Kidney capillary endothelial cell (primary cell): Measurements from ENCODE around the gene DUS4L.

Experiments used
- DNase-seq: peaks from one replicate; pipeline ENCODE4 v3.0.0-alpha.2; 2018; ENCODE audit warnings: low spot score

The DUS4L gene

DNA sequence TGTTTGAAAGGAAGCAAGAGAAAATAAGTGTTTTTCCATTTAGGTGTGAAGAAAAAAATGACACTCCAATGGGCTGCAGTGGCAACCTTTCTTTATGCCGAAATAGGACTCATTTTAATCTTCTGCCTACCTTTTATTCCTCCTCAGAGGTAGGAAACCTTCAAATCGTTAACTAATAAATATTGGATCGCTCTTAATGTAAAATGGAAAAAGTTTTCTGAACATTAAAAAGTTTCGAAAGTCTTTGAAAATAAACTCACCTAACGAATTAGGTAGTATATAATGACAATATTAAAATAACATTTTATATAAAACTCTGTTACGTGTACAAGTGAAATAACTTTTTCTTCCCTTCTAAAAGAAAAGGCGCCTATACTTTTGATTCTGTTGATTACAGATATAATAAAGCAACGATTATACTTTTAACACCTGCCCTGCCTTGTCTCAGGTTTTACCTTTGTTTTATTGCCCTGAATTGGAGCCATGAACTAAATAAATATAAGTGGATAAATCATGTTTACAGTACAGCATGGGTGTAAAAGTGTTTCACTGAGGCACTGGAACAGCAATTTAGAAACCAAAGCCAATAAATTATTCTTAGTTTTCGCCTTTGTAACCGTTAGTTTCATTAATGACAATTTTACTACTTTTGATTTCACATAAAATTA, 17.1 kb downstream of the DUS4L start:
- DNase-seq, result no peak

- DNase-seq, result no peak
Measured at GRCh38 chr7:107581387-107582013, 17.7 kb downstream of the DUS4L start.

DNA sequence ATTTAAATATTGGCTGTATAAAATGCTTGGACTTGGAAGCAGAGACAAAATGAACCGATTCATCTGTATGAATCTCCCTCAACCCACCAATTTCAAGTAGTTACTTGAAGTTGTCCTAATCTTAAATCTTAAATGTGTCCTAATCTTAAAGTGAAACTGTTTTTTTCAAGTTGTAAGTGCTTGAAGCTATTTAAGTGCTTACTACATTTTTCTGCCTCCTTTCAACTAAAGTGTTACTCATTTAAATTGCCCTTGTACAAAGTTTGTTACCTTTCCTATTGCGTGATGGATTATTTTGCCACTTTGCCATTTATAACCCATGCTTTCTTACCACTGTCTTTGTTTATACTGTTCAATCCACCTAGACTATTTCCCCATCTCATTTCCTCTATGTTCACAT, 19.1 kb downstream of the DUS4L start:
- DNase-seq, result no peak

DNA sequence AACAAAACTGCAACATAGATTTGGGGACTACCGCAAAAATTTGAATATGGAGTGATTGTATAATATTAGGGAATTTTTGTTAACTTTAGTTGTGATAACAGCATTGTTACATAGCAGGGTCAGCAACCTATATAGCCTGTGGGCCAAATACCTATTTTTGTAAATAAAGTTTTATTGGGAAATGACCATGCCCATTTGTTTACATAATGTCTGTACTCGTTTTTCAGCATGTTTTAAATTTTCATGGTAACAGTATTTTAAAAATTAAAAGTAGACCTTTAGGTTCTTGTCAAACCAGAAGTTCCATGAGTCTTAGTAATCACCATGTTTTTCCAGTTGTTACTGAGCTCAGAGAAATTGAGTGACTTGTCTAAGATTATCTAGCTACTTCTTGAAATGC, 20.9 kb downstream of the DUS4L start:
- no peak for DNase-seq

GRCh38 chr7:107588529-107589130, 24.9 kb downstream of the DUS4L start:
- DNase-seq, result no peak

DNA sequence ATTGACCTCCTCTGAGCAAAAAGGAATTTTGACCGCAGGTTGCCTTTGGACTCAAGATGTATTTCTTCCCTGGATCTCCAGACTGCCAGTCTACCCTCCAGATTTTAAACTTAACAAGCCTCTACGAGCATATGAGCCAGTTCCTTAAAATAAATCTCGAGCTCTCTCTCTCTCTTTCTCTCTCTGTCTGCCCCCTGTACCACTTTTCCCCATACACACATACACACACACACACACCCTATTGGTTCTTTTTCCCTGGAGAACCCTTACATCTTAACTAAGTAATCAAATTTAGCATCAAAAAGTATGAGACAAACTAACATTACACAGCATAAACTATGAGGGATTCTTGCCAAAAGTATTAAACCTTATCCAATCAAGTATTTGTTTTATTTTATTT, 27.6 kb downstream of the DUS4L start:
- DNase-seq, result no peak

DNA sequence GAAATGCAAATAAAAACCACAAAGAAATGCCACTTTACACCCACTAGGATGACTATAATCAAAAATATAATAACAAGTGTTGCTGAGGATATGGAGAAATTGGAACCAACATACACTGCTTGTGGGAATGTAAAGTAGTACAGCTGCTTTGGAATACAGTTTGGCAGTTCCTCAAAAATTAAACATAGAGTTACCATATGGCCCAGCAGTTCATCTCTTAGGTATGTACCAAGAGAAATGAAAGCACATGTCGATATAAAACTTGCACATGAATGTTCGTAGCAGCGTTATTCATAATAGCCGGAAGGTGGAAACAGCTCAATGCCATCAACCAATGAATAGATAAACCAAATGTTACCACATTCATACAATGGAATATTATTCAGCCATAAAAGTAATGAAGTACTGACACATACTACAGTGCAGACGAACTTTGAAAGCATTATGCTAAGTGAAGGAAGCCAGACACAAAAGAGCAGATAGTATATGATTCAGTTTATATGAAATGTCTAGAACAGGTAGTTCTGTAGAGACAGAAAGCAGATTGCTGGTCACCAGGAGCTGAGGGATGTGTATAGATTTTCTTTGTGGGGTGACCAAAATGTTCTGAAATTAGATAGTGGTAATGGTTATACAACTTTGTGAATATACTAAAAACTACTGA, 28.7 kb downstream of the DUS4L start:
- no peak for DNase-seq

GRCh38 chr7:107593025-107593410, 29.2 kb downstream of the DUS4L start:
- DNase-seq, result no peak

- peak; percentile 99 for DNase-seq
Measured at GRCh38 chr7:107594961-107595737, 31.4 kb downstream of the DUS4L start.

DNA sequence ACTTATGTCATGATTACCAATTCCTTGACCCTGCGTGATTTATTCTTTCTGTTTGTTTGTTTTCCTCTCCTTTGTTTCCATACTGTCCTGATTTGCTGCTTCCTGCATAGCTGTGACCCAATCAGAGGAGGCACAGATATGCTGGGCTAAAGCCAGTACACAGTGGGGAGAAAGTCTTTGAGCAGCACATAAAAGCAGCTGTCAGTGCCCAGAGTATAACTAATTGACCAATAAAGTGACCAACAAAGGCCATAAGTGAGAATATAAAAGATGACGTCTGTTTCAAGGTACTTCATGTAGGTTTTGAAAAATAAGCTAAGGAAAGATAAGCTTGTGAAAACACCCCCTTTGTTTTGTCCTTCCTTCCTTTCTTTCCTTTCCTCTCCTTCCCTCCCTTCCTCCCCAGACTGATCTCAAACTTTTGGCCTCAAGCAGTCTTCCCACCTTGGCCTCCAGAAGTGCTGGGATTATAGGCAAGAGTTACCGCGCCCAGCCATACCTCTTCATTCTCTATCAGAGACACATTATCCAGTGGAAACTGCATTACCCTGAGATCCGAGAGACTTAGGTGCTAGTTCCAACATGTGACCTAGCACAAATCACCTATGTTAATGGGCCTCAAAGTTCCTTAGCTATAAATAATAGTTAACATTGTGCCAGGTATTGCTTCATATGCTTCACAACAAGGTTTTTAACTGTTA, 33.3 kb downstream of the DUS4L start:
- DNase-seq, result peak; percentile 60

DNA sequence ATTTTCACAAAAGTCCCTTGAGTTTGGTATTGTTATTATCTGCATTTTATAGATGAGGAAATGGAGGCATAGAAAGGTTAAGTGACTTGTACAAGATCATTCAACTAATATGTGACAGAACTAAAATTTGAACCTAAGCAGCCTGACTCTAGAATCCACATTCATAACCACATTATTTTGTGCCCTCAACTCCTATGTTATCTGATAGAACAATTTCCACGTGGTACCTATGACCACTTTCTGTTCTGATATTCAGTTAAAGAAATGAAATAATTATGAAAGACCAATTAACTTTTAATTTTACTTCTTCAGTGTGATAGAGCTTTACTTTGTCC, 33.8 kb downstream of the DUS4L start:
- DNase-seq, result no peak

DNA sequence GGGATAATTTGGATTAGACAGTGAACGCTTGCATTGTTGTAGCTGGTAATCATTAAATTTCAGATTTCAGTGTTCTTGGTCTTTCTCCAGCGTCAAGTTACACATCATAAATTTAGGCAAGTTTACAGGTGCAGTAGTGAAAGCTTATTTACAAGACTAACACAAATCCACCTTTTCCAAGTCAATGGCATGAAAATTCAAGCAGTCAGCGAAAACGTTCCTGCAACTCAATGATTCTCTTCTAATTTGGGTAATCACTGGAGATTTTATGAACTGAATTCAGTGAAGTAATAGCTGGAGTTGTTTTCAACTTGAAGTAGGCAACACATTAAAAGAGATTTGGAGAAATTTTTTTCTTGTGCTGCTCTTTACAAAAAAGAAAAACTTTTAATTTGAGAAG, 34.2 kb downstream of the DUS4L start:
- no peak for DNase-seq

- DNase-seq, result no peak
Measured at GRCh38 chr7:107599262-107599661, 35.5 kb downstream of the DUS4L start.

DNA sequence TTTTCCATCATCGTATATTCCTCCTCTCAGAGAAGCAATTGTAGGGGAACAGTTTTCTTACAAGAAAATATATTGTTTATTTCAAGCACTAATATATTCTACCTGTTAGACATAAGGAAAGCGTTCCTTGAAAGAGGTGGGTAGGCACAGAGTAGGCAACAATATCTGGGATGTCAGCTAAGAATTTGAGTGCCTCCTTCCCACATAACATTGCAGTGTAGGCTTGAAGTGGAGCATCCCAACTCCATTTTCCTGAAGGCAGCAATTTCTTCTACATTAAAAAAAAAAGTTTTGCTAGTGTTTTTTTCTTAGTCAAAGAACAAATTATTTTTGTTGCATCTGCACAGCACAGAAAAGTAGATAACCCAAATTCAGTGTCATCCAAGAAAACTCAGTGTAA, 37.0 kb downstream of the DUS4L start:
- no peak for DNase-seq

DNA sequence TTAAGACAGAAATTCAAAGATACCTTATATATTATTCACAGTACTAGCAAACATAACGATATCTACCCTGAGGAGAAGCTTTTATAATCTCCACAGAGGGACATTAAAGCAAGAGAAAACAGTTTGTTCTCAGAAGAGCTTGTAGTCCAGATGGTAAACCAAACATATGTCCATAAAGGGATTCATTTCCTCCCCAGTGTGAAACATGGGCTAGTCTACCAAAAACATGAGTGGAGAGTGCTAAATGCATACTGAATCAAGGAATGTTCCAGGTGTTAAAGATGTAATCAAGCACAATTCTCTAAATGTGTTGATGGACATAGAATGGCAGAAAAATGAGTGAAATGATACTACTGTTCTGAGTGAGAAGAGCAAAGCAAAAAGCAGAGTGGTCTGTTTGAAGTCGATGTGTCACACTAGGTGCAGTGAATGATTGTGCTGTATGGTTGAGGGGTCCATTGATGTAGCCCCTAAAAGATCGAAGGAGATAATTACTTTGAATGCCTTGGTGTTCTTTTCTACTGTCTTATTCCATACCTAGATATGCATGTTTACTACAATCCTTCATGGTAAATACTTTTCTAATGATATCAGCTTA, 41.5 kb downstream of the DUS4L start:
- no peak for DNase-seq

DNA sequence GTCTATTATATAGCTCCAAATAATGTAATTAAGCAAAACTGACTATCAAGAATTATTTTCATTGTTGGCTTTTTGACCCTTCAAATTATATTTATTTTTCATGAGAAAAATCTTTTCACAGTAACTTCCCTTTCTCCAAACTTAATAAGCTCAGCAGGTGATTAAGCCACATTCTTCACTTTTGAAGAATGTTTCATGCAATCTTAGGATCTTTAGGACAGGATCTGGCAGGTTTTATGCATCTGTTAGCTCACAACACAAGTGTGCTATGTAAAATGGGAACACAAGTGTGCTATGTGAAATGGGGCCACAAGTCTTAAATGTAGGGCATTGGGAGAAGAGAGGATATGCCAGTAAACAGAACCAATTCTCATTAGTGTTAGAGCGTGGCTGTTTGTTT, 42.5 kb downstream of the DUS4L start:
- no peak for DNase-seq

DNA sequence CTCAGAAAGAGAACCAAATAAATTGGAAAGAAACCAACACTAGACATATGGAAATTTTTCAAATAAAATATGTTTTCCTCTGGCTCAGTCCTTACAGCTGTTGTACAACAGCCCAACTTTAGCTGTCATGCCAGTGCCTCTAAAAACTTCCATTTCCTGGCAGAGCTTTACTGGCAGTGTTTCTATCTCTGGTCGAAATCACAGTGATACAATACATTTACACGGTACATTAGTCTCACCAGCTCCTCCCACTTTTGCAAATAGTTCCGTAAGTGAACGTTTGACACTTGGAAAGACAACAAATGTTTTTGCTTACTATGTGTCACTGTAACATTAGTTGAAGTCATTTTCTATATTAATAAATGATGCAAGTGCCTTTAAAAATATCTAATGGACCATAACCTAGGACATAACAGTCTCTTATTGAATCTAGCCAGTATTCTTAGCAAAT, 46.1 kb downstream of the DUS4L start:
- no peak for DNase-seq

DNA sequence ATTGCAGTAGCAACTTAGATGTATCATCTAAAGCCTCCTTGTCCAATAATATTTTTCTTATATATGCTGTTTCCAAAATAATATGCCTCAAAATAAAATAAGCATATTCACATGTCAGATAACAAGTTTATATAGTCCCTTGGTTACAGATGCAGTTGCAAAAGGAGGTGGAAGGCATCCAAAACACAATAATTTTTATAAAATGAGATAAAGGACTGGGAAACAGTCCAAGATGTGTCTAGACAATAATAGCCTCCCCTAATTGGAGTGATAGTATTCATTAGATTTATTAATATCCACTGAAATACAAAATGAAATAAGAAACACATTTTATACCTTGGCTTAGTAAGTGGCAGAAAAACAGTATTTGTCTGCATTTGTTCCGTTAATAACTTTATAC, 46.6 kb downstream of the DUS4L start:
- DNase-seq, result no peak

DNA sequence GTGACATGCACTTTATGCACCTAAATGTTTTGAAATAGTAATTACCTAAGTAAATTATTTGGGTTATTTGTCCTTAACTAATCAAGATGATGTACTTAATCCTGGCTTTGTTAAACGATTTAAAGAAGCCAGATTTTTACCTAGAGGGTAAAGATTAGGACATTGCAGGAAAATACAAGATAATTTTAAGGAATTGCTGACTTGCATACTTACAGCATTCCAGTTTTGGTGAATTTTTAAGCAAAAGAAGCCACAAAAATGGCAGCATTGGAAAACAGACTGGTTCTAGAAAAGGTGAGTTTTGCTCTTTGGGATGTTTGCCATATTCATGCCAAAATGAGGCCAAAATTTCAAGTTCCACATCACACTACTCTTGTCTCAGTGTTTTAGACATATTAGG, 49.7 kb downstream of the DUS4L start:
- no peak for DNase-seq

- DNase-seq, result no peak
Measured at GRCh38 chr7:107613948-107614347, 50.2 kb downstream of the DUS4L start.

- no peak for DNase-seq
Measured at GRCh38 chr7:107614425-107614824, 50.7 kb downstream of the DUS4L start.
